Endothelial cell of umbilical vein (primary cell): ENCODE results near the gene PLCB4. TPM values are rescaled to one million over a fixed set of nuclear protein-coding genes. Genes with fewer than 3 reads are reported as not detected.

ENCODE experiments used
- BruUV-seq: library from RNA; stranded (reverse); fragments of 400-500 nt; replicated peaks from 2 replicates; lab custom pipeline; 2021; lab: Mats Ljungman, UMichigan
- CTCF ChIA-PET: fragments of 300-600, 350-600 bp; sonication (Branson Sonifier 250); formaldehyde crosslinking; loops from one replicate; lab custom pipeline; 2021; ENCODE audit warnings: antibody characterized with exemption, inconsistent platforms; lab: Charles Lee
- POLR2A ChIA-PET: fragments of 300-600, 350-600 bp; sonication (Branson Sonifier 250); formaldehyde crosslinking; loops from one replicate; lab custom pipeline; 2021; ENCODE audit warnings: antibody characterized with exemption, inconsistent platforms; lab: Charles Lee
- DNase-seq: peaks from one replicate; pipeline ENCODE4 v3.0.0-alpha.2; 2011; ENCODE audit warnings: low read depth, low spot score
- FAIRE-seq: peaks from 2 replicates; lab custom pipeline; 2011; peaks lifted over from hg19 to GRCh38; lab: Jason Lieb, UNC
- H2AFZ ChIP-seq: 2 replicates; pipeline ENCODE4 v1.6.0; 2012; ENCODE audit warnings: low read depth, low read length, control low read depth, inconsistent platforms
- H3K27ac ChIP-seq: 2 replicates; pipeline ENCODE4 v1.5.1; 2011; ENCODE audit warnings: low read depth, mild to moderate bottlenecking, control low read depth, low read length, moderate library complexity; ENCODE audit not compliant: insufficient read depth
- H3K27me3 ChIP-seq, 2 experiments: 2 replicates each; pipeline versions ENCODE4 v1.6.0 to v1.6.1; 2011; ENCODE audit warnings: low read length in 2 of 2, mixed read lengths in 1 of 2; ENCODE audit not compliant: control insufficient read depth in 2 of 2, insufficient read depth in 2 of 2
- H3K36me3 ChIP-seq, 2 experiments: 2 replicates in 1 of 2; 3 replicates in 1 of 2; pipeline ENCODE4 v1.5.1; 2011; ENCODE audit warnings: low read length in 2 of 2, mild to moderate bottlenecking in 1 of 2, moderate library complexity in 1 of 2; ENCODE audit not compliant: control insufficient read depth in 2 of 2, insufficient read depth in 2 of 2; ENCODE audit errors: extremely low read depth in 1 of 2
- H3K4me1 ChIP-seq: 3 replicates; pipeline ENCODE4 v1.5.1; 2011; ENCODE audit warnings: mild to moderate bottlenecking, low read length; ENCODE audit not compliant: control insufficient read depth, insufficient read depth; ENCODE audit errors: extremely low read depth
- H3K4me2 ChIP-seq: 2 replicates; pipeline ENCODE4 v1.6.1; 2011; ENCODE audit warnings: low read length, control low read depth, mixed read lengths; ENCODE audit not compliant: insufficient read depth
- H3K4me3 ChIP-seq, 3 experiments: fragments of 200-600 bp in 1 of 3; sonication (generic), shearing (Covaris generic) in 1 of 3; replicated peaks in 1 of 3; 2 replicates each; pipeline ENCODE4 v1.5.1; 2011 to 2016; ENCODE audit warnings: control low read depth in 3 of 3, low read length in 3 of 3, mild to moderate bottlenecking in 2 of 3, inconsistent platforms in 1 of 3, low read depth in 1 of 3, moderate library complexity in 1 of 3; ENCODE audit not compliant: insufficient read depth in 1 of 3
- H3K79me2 ChIP-seq: 2 replicates; pipeline ENCODE4 v1.6.0; 2012; ENCODE audit warnings: low read length, inconsistent platforms; ENCODE audit not compliant: control insufficient read depth, insufficient read depth
- H3K9ac ChIP-seq: replicated peaks from 2 replicates; pipeline ENCODE3; 2011; ENCODE audit warnings: low read length, control low read depth; ENCODE audit not compliant: insufficient read depth; ENCODE audit errors: extremely low read depth
- H3K9me1 ChIP-seq: replicated peaks from 3 replicates; pipeline ENCODE4 v1.6.0; 2011; ENCODE audit warnings: mild to moderate bottlenecking, low read length; ENCODE audit not compliant: control insufficient read depth, insufficient read depth; ENCODE audit errors: extremely low read depth
- H3K9me3 ChIP-seq: replicated peaks from 2 replicates; pipeline ENCODE4 v1.5.1; 2012; ENCODE audit warnings: low read length, inconsistent platforms; ENCODE audit not compliant: control insufficient read depth, insufficient read depth
- H4K20me1 ChIP-seq: replicated peaks from 2 replicates; pipeline ENCODE3; 2011; ENCODE audit warnings: mild to moderate bottlenecking, low read length; ENCODE audit not compliant: control insufficient read depth, insufficient read depth; ENCODE audit errors: extremely low read depth
- CTCF ChIP-seq, 2 donors: IDR thresholded peaks; 1 replicate in 1 of 2; 2 replicates in 1 of 2; pipeline ENCODE4 v1.5.1; 2011; ENCODE audit warnings: low read length in 2 of 2, mild to moderate bottlenecking in 2 of 2, moderate library complexity in 2 of 2, control low read depth in 1 of 2, inconsistent platforms in 1 of 2, low read depth in 1 of 2; ENCODE audit not compliant: insufficient read depth in 1 of 2; ENCODE audit errors: extremely low read depth in 1 of 2
- EZH2 ChIP-seq: IDR thresholded peaks from 2 replicates; pipeline ENCODE4 v1.6.1; 2012; ENCODE audit warnings: borderline replicate concordance, low read depth, mild to moderate bottlenecking, moderate library complexity, low read length, inconsistent platforms; ENCODE audit not compliant: severe bottlenecking
- FOS ChIP-seq: IDR thresholded peaks from 2 replicates; pipeline ENCODE4 v1.6.1; 2011; ENCODE audit warnings: mild to moderate bottlenecking, low read length, moderate library complexity, borderline replicate concordance; ENCODE audit not compliant: insufficient read depth
- GATA2 ChIP-seq: IDR thresholded peaks from 2 replicates; pipeline ENCODE4 v1.7.0; 2011; ENCODE audit warnings: low read depth, mild to moderate bottlenecking, moderate library complexity, mixed read lengths, low read length; ENCODE audit not compliant: insufficient read length, insufficient read depth
- JUN ChIP-seq: IDR thresholded peaks from 2 replicates; pipeline ENCODE4 v1.6.1; 2011; ENCODE audit warnings: borderline replicate concordance, low read depth; ENCODE audit not compliant: insufficient read length, insufficient read depth
- MAX ChIP-seq: IDR thresholded peaks from 2 replicates; pipeline ENCODE4 v1.6.1; 2011; ENCODE audit not compliant: insufficient read depth, insufficient read length
- MYC ChIP-seq: IDR thresholded peaks from one replicate; pipeline ENCODE4 v1.6.1; 2011; ENCODE audit warnings: mild to moderate bottlenecking, low read depth, low read length
- POLR2A ChIP-seq: IDR thresholded peaks from 2 replicates; pipeline ENCODE4 v1.6.1; 2012; ENCODE audit warnings: low read depth, mild to moderate bottlenecking, control low read depth, low read length
- POLR2AphosphoS5 ChIP-seq: IDR thresholded peaks from 2 replicates; pipeline ENCODE4 v1.6.1; 2012; ENCODE audit warnings: low read depth, mild to moderate bottlenecking, control low read depth, low read length, moderate library complexity; ENCODE audit not compliant: insufficient read depth
- dilution Hi-C: fragments of 300-500 bp; cut with MboI; formaldehyde crosslinking; loops from one replicate; pipeline ENCODE4 v1.15.0; 2019; ENCODE audit warnings: low sequenced_read_pairs; ENCODE audit not compliant: extremely low pct_ligation_motif_present
- intact Hi-C: fragments of 100-400 bp; cut with micrococcal nuclease; formaldehyde crosslinking; loops from one replicate; pipeline ENCODE4 v1.10.0; 2022
- polyA plus RNA-seq, 4 experiments: library from polyadenylated mRNA; depleted of rRNA in 3 of 4; stranded (reverse) in 3 of 4; unstranded in 1 of 4; fragments of >200 nt; gene quantifications; 2 replicates each; pipeline versions ENCODE4 v1.2.1 to v1.2.3, GENCODE V29; 2011 to 2012; ENCODE audit warnings: missing spikeins in 1 of 4
- total RNA-seq: library from RNA; stranded (reverse); gene quantifications from 2 replicates; pipeline ENCODE4 v1.2.3, GENCODE V29; 2021

The PLCB4 gene
- total and polyA plus RNA-seq, 2 donors (not counting 3 experiments of a cell fraction or from before 2014, with no cell fraction given): 0.37 to 1.7 TPM

- TF ChIP-seq JUN: no peak
- TF ChIP-seq CTCF (IDR thresholded peaks at IDR 0.05; ENCODE audit: extremely low read depth in 1 of 2, insufficient read depth in 1 of 2, low read depth in 1 of 2, low read length in 2 of 2): no peak
- TF ChIP-seq MAX: no peak
- TF ChIP-seq POLR2A: no peak
- no peak for TF ChIP-seq POLR2AphosphoS5
- no peak for TF ChIP-seq FOS
- TF ChIP-seq EZH2: no peak
- no peak for TF ChIP-seq GATA2
- TF ChIP-seq MYC: no peak
- no peak overlapping the region for H3K9ac ChIP-seq
- no peaks in the 10 kb centered on the region for H3K4me1 ChIP-seq
- no peak for FAIRE-seq
- intact Hi-C loops: no loop called here
- no peak overlapping the region for H2AFZ ChIP-seq
- H3K9me1 ChIP-seq: no peaks in the 10 kb centered on the region
- ChIA-PET CTCF (interaction anchor here (1.1 kb wide), 2 partner anchors 9 to 10 kb away, joined by 3 read pairs; no protein-coding TSS in a partner anchor), POLR2A (no interaction called here)
- BruUV-seq: no TSS peak
- no peak for DNase-seq
- no peaks in the 10 kb centered on the region for H4K20me1 ChIP-seq
- no peak overlapping the region for H3K4me3 ChIP-seq
- H3K9me3 ChIP-seq: no peaks in the 10 kb centered on the region
- no peaks in the 10 kb centered on the region for H3K36me3 ChIP-seq
- H3K79me2 ChIP-seq: no peaks in the 10 kb centered on the region
- no peaks in the 10 kb centered on the region for H3K27me3 ChIP-seq
- dilution Hi-C loops: no loop called here
- H3K4me2 ChIP-seq: no peak overlapping the region
- no peak overlapping the region for H3K27ac ChIP-seq
Measured at GRCh38 chr20:9103955-9104354, 35.1 kb downstream of the PLCB4 start.
